Testis (tissue), 3 donors: ENCODE data around the gene PA2G4. TPM values are rescaled to one million over a fixed set of nuclear protein-coding genes. Genes with fewer than 3 reads are reported as not detected.
"Not testable (repeated sequence)": the region's sequence is repeated elsewhere in the genome, so short reads cannot be mapped to it uniquely, and the experiment has no call there.

Source experiments
- DNase-seq: peaks from one replicate; pipeline ENCODE4 v3.0.0-alpha.2; 2019
- H3K27ac ChIP-seq, 2 donors: fragments of 200-600 bp; sonication (generic); one replicate each; pipeline ENCODE4 v1.5.1; 2019
- H3K27me3 ChIP-seq: fragments of 200-600 bp; sonication (generic); one replicate; pipeline ENCODE4 v1.5.1; 2019
- H3K36me3 ChIP-seq: fragments of 200-600 bp; sonication (generic); one replicate; pipeline ENCODE4 v1.5.1; 2017; ENCODE audit warnings: low read depth; ENCODE audit errors: missing control alignments
- H3K4me1 ChIP-seq: fragments of 200-600 bp; sonication (generic); one replicate; pipeline ENCODE4 v1.5.1; 2019
- H3K4me3 ChIP-seq, 2 donors: fragments of 200-600 bp; sonication (generic); one replicate each; pipeline ENCODE4 v1.5.1; 2017 to 2019
- H3K9me3 ChIP-seq: fragments of 200-600 bp; sonication (generic); one replicate; pipeline ENCODE4 v1.5.1; 2017
- CTCF ChIP-seq, 3 experiments: fragments of 450-650 bp in 2 of 3; fragments of 200-600 bp in 1 of 3; sonication (generic) in 1 of 3; IDR thresholded peaks; one replicate each; pipeline ENCODE4 v1.5.1; 2016 to 2019; ENCODE audit warnings: antibody characterized with exemption in 3 of 3, mild to moderate bottlenecking in 2 of 3, moderate library complexity in 1 of 3
- POLR2A ChIP-seq: fragments of 450-650 bp; IDR thresholded peaks from one replicate; pipeline ENCODE4 v1.6.1; 2017; ENCODE audit warnings: antibody characterized with exemption, mild to moderate bottlenecking, moderate library complexity
- WGBS, 2 donors: methylation state at CpG; one replicate each; pipeline ENCODE4 v1.1.5; 2018; 5-methylcytosine and 5-hydroxymethylcytosine counted together
- intact Hi-C: fragments of 100-400 bp; cut with DNase I; formaldehyde crosslinking; loops from one replicate; pipeline ENCODE4 v1.15.1; 2023; ENCODE audit warnings: low total_unique reads
- polyA plus RNA-seq: library from polyadenylated mRNA; stranded (reverse); fragments of 350-450 nt; fragmentation: Illumina TruSeq; extraction: RNeasy Lipid Tissue Mini Kit (QIAGEN cat#74804); gene quantifications from one replicate; pipeline ENCODE4 v1.2.3, GENCODE V29; 2014; ENCODE audit warnings: low read depth, low replicate concordance; ENCODE audit not compliant: insufficient read depth
- total RNA-seq, 2 donors: library from RNA; depleted of rRNA; stranded (reverse); fragments of >200 nt; gene quantifications; one replicate each; pipeline ENCODE4 v1.2.3, GENCODE V29; 2016

The PA2G4 gene
- total and polyA plus RNA-seq, 3 donors from 2014 or later, result 61.0 to 190 (median 81.4) TPM

GRCh38 chr12:56110571-56110970 is 6.2 kb downstream of the PA2G4 start:
- Histone ChIP-seq H3K36me3 (no peaks in the 10 kb centered on the region), H3K9me3 (no peaks in the 10 kb centered on the region), H3K4me1 (peaks cover 7% of the 10 kb centered on the region), H3K27ac (no peak overlapping the region), H3K27me3 (no peaks in the 10 kb centered on the region), H3K4me3 (no peak overlapping the region)
- TF ChIP-seq POLR2A (no peak), CTCF (IDR thresholded peaks at IDR 0.05) (no peak)
- no peak for DNase-seq
- intact Hi-C loops, result no loop called here
- WGBS, 2 donors, result 89 to 96% methylated on average over 5 of the region's 5 CpGs

GRCh38 chr12:56114084-56114483 is 9.7 kb downstream of the PA2G4 start:
- no peaks in the 10 kb centered on the region for H3K36me3 ChIP-seq
- no peak overlapping the region for H3K27ac ChIP-seq
- intact Hi-C loops, result no loop called here
- no peaks in the 10 kb centered on the region for H3K27me3 ChIP-seq
- 86 to 93% methylated on average over 1 of the region's 1 CpG for WGBS, 2 donors
- TF ChIP-seq CTCF (IDR thresholded peaks at IDR 0.05) (no peak), POLR2A (no peak)
- DNase-seq, result no peak
- H3K4me1 ChIP-seq, result peaks cover 5% of the 10 kb centered on the region
- no peak overlapping the region for H3K4me3 ChIP-seq
- H3K9me3 ChIP-seq, result no peaks in the 10 kb centered on the region

- Histone ChIP-seq H3K9me3 (no peaks in the 10 kb centered on the region), H3K36me3 (no peaks in the 10 kb centered on the region), H3K27ac (peak overlapping the region; percentile 89 to 91), H3K27me3 (no peaks in the 10 kb centered on the region), H3K4me3 (peak overlapping the region; percentile 71 to 90), H3K4me1 (peaks cover 15% of the 10 kb centered on the region)
- intact Hi-C loops, result no loop called here
- WGBS, 2 donors, result 31 to 41% methylated on average over 10 of the region's 10 CpGs
- DNase-seq, result no peak
- TF ChIP-seq POLR2A (no peak), CTCF (IDR thresholded peaks at IDR 0.05) (no peak)
These were observed 11.0 kb downstream of the PA2G4 start for GRCh38 chr12:56115329-56115728.

GRCh38 chr12:56116267-56117081 is 12.1 kb downstream of the PA2G4 start, which contains the start of gene RPL41:
TSS of gene RPL41 (plus strand) at chr12:56116633.
- Histone ChIP-seq H3K27ac (peak within 1 kb of the TSS; percentile 89 to 91), H3K36me3 (no peaks in the 10 kb centered on the region), H3K27me3 (no peaks in the 10 kb centered on the region), H3K9me3 (no peaks in the 10 kb centered on the region), H3K4me3 (peak within 1 kb of the TSS; percentile 71 to 90), H3K4me1 (peaks cover 19% of the 10 kb centered on the region)
- intact Hi-C loops, result no loop called here
- peak; percentile 98 for DNase-seq
- WGBS, 2 donors, result 1% methylated on average over 34 of the region's 34 CpGs
- TF ChIP-seq CTCF (IDR thresholded peaks at IDR 0.05) (peak in 1 of 3 experiments; percentile 36), POLR2A (peak; percentile 85)

- H3K4me3 ChIP-seq, result peak overlapping the region; percentile 71 to 90
- H3K9me3 ChIP-seq, DNase-seq, intact Hi-C loops, H3K36me3 ChIP-seq, H3K27me3 ChIP-seq: not testable (repeated sequence)
- peaks cover 19% of the 10 kb centered on the region for H3K4me1 ChIP-seq
- peak overlapping the region; percentile 89 to 91 for H3K27ac ChIP-seq
- WGBS, 2 donors, result 1 to 2% methylated on average over 15 to 16 of the region's 16 CpGs
These were observed 12.8 kb downstream of the PA2G4 start for GRCh38 chr12:56117082-56117706.
